PC-9 (cell line): ENCODE measurements around the gene CYP11A1.

ENCODE experiments used
- CTCF ChIP-seq: fragments of 200-600 bp; sonication (generic); conservative IDR thresholded peaks from 2 replicates; pipeline ENCODE4 v1.6.1; 2017; ENCODE audit warnings: mixed run types, antibody characterized with exemption, mild to moderate bottlenecking, moderate library complexity
- EZH2 ChIP-seq: fragments of 200-600 bp; sonication (generic); IDR thresholded peaks from 2 replicates; pipeline ENCODE4 v1.8.0; 2017; ENCODE audit warnings: antibody characterized with exemption, low read depth

- TF ChIP-seq CTCF (no peak), EZH2 (no peak)
These were observed 13.7 kb upstream of the CYP11A1 start for GRCh38 chr15:74381190-74381453.
